ENCODE measurements around the gene KCNQ4. TPM values are rescaled to one million over a fixed set of nuclear protein-coding genes. Genes with fewer than 3 reads are reported as not detected.
A peak's percentile ranks its signal among the peaks of the same experiment; 100 is the strongest.

Gene KCNQ4
- total and polyA plus RNA-seq, 2 of the 4 experiments (the other 2 are of a cell fraction) = 0.07 TPM; not detected in 1

GRCh38 chr1:40825996-40826395 lies 42.4 kb downstream of the KCNQ4 start:
- in situ Hi-C loops (cut with MboI; ENCODE audit: low sequenced_read_pairs) = no loop called here
- ChIA-PET CTCF (no interaction called here), POLR2A (ENCODE audit: unreplicated experiment) (no interaction called here)
- dilution Hi-C loops (cut with HindIII; ENCODE audit: low sequenced_read_pairs, unreplicated experiment) = no loop called here
- Histone ChIP-seq H3K27me3 (ENCODE audit: control insufficient read depth, insufficient read depth, low read length) (no peaks in the 10 kb centered on the region; the same call in 1 of the 2 replicates), H4K20me1 (ENCODE audit: insufficient read depth, low read length) (no peaks in the 10 kb centered on the region), H3K36me3 (ENCODE audit: control insufficient read depth, insufficient read depth, low read length) (no peaks in the 10 kb centered on the region), H2BK120ac (ENCODE audit: low read depth, low read length) (peak overlapping the region; percentile 81; the same call in 1 of the 2 replicates), H3K14ac (replicated peaks; ENCODE audit: low read depth, low read length) (no peak overlapping the region), H4K5ac (ENCODE audit: low read depth, low read length) (no peak overlapping the region; the same call in 1 of the 2 replicates), H2AK9ac (replicated peaks; ENCODE audit: low read depth, low read length, poor library complexity) (peak overlapping the region; percentile 81), H2BK5ac (ENCODE audit: low read depth, low read length, poor library complexity, severe bottlenecking) (no peak overlapping the region), H3K9me3 (ENCODE audit: control insufficient read depth, insufficient read depth, low read length) (no peaks in the 10 kb centered on the region), H3K18ac (ENCODE audit: low read depth, low read length) (no peak overlapping the region), H3K4me3 (ENCODE audit: insufficient read depth, low read depth, low read length) (no peak overlapping the region), H2BK15ac (ENCODE audit: low read depth, low read length) (peak overlapping the region; percentile 3; the same call in 1 of the 3 replicates), H3K4me2 (ENCODE audit: low read depth, low read length) (no peak overlapping the region), H3K79me1 (ENCODE audit: low read depth in 1 of 2, low read length in 2 of 2) (no peaks in the 10 kb centered on the region), H4K91ac (ENCODE audit: insufficient read depth, low read depth, low read length) (0 out of 2 replicates have a peak overlapping the region, but pooled peaks have one; percentile 23), H3K27ac (ENCODE audit: insufficient read depth, low read length) (no peak overlapping the region), H4K8ac (ENCODE audit: low read depth in 2 of 2, low read length in 2 of 2) (no peak overlapping the region; a peak in 1 of 4 replicates), H2BK20ac (ENCODE audit: low read depth, low read length) (0 out of 2 replicates have a peak overlapping the region, but pooled peaks have one; percentile 71), H2AK5ac (ENCODE audit: low read depth, low read length) (no peak overlapping the region), H3K9ac (ENCODE audit: low read depth, low read length) (no peak overlapping the region), H3K4me1 (ENCODE audit: control insufficient read depth, insufficient read depth, low read length) (peaks cover 11% of the 10 kb centered on the region), H2AFZ (replicated peaks; ENCODE audit: low read length, poor library complexity) (no peak overlapping the region), H3K9me1 (ENCODE audit: insufficient read depth, low read length) (peaks cover 16% of the 10 kb centered on the region), H3K4ac (ENCODE audit: low read depth, low read length) (peak overlapping the region; percentile 85; the same call in 1 of the 2 replicates), H3K23ac (ENCODE audit: low read depth, low read length) (no peak overlapping the region), H3K56ac (ENCODE audit: extremely low read depth, insufficient read depth, low read length) (no peak overlapping the region)
- WGBS, 2 experiments (ENCODE audit: extremely low coverage in 2 of 2, insufficient read length in 1 of 2) = no CpG with 5 or more reads among the region's 5 CpGs
- DNase-seq (no peak), ATAC-seq (ENCODE audit: low read depth) (no peak)
- intact Hi-C loops (cut with micrococcal nuclease) = no loop called here
- TF ChIP-seq MXI1 (IDR thresholded peaks at IDR 0.05; ENCODE audit: borderline replicate concordance, low read depth, low read length) = no peak
- TF ChIP-seq POLR2A (IDR thresholded peaks at IDR 0.05; ENCODE audit: low read depth, low read length) = no peak
- TF ChIP-seq MAFK (IDR thresholded peaks at IDR 0.05; ENCODE audit: low read depth, low read length) = no peak
- no TSS peak for BruUV-seq (replicated peaks)

All from IMR-90 (cell line).